MG63 (cell line): Measurements from ENCODE around the gene CALML4. TPM values are rescaled to one million over a fixed set of nuclear protein-coding genes. Genes with fewer than 3 reads are reported as not detected.
A peak's percentile ranks its signal among the peaks of the same experiment; 100 is the strongest.

Source experiments
- DNase-seq: peaks from one replicate; pipeline ENCODE4 v3.0.0-alpha.2; 2020
- H3K27me3 ChIP-seq: fragments of 250-450 bp; sonication (Bioruptor Pico); 2 replicates; pipeline ENCODE4 v1.5.1; 2020; ENCODE audit warnings: mild to moderate bottlenecking, moderate library complexity
- H3K36me3 ChIP-seq: fragments of 250-450 bp; sonication (Bioruptor Pico); 2 replicates; pipeline ENCODE4 v1.5.1; 2020; ENCODE audit warnings: mild to moderate bottlenecking, moderate library complexity
- H3K4me3 ChIP-seq: fragments of 250-450 bp; sonication (Bioruptor Pico); 2 replicates; pipeline ENCODE4 v1.5.1; 2020; ENCODE audit warnings: mild to moderate bottlenecking, moderate library complexity
- H3K9me3 ChIP-seq: fragments of 250-450 bp; sonication (Bioruptor Pico); 2 replicates; pipeline ENCODE4 v1.5.1; 2020; ENCODE audit warnings: mild to moderate bottlenecking, moderate library complexity
- total RNA-seq: library from RNA; depleted of rRNA; stranded (reverse); fragments of >200 nt; shearing (Covaris generic); gene quantifications from 2 replicates; pipeline ENCODE4 v1.2.3, GENCODE V29; 2014; ENCODE audit warnings: low replicate concordance; rRNA removed

CALML4 gene
- total RNA-seq, 1 experiment from 2014 or later = 0.82 TPM

GRCh38 chr15:68150187-68150586 lies 54.9 kb downstream of the CALML4 start:
- peaks cover 16% of the 10 kb centered on the region for H3K36me3 ChIP-seq
- no peak for DNase-seq
- H3K27me3 ChIP-seq = no peaks in the 10 kb centered on the region
- no peaks in the 10 kb centered on the region for H3K9me3 ChIP-seq
- H3K4me3 ChIP-seq = no peak overlapping the region

DNA sequence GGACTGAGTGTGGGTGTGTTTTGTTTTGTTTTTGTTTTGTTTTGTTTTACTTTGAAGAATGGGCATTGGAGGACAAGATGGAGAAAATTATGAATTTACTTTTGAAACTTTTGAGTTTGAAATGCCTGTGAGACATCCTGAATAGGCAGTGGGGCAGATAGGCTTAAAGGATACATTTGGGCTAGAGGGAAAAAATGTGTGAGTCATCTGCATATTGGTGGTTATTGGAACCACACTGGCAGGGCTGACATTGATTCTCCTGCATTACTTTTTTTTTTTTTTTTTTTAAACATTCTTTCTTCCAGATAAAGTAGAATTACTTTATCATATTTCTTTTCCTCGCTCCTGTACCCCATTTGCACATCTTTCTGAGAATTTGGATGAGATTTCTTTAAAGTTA lies 56.1 kb downstream of the CALML4 start:
- no peak overlapping the region for H3K4me3 ChIP-seq
- H3K36me3 ChIP-seq = peaks cover 16% of the 10 kb centered on the region
- no peaks in the 10 kb centered on the region for H3K9me3 ChIP-seq
- H3K27me3 ChIP-seq = no peaks in the 10 kb centered on the region
- peak; percentile 26 for DNase-seq

DNA sequence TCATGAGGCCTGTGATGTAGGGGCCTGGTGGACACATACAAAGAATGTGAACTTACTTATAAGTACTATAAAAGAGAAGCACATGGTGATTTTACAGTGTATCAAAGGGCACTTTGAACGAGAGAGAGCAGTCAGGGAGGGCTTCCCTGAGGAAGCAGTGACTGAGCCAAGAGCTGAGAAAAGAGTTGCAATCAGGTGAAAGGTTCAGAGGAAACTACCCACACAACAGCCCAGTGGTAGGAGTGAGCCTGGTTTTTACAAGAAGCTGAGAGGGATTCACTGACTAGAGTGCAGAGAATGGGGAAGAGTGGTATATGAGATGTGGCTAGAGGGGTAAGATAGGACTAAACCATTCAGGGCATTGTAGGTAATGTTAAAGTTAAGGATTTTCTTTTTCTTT lies 57.1 kb downstream of the CALML4 start:
- Histone ChIP-seq H3K36me3 (peaks cover 13% of the 10 kb centered on the region), H3K9me3 (no peaks in the 10 kb centered on the region), H3K27me3 (no peaks in the 10 kb centered on the region), H3K4me3 (no peak overlapping the region)
- DNase-seq = no peak

- Histone ChIP-seq H3K4me3 (no peak overlapping the region), H3K27me3 (no peaks in the 10 kb centered on the region), H3K9me3 (no peaks in the 10 kb centered on the region), H3K36me3 (peaks cover 13% of the 10 kb centered on the region)
- DNase-seq = no peak
Observed at GRCh38 chr15:68145706-68146105, 59.4 kb downstream of the CALML4 start.

GRCh38 chr15:68143785-68144184 lies 61.3 kb downstream of the CALML4 start:
- H3K36me3 ChIP-seq = peaks cover 16% of the 10 kb centered on the region
- DNase-seq = no peak
- no peaks in the 10 kb centered on the region for H3K9me3 ChIP-seq
- H3K27me3 ChIP-seq = no peaks in the 10 kb centered on the region
- H3K4me3 ChIP-seq = no peak overlapping the region

DNA sequence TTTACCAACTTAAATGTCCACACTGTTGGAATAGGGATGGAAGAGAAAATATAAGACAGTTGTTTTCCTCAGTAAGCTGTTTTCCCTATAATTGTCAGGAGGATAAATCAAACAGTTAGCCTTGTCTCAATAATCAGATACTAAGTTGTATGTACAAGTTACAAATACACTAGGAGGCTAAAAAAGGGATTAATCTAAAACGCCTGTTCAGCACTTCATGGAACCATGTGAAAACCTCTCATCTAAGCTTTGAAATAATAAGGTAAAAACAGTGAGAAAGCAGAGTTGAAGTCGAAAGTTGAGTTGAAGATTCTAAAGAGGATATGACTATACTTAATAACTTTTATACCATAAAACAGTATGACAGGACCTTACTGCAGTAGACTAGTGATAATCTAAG lies 62.0 kb downstream of the CALML4 start:
- DNase-seq = no peak
- H3K9me3 ChIP-seq = no peaks in the 10 kb centered on the region
- peaks cover 16% of the 10 kb centered on the region for H3K36me3 ChIP-seq

More for the DNA sequence above, 62.0 kb downstream of the CALML4 start:
- Histone ChIP-seq H3K27me3 (no peaks in the 10 kb centered on the region), H3K4me3 (no peak overlapping the region)

Other genes starting within 250 kb of the CALML4 start
- 7.6 and 30.4 TPM in 2 replicates for gene PIAS1, start 151.0 kb downstream of the CALML4 start, total RNA-seq
- gene CLN6, start 24.4 kb upstream of the CALML4 start, total RNA-seq = 29.5 and 38.8 TPM in 2 replicates
- gene FEM1B, start 72.4 kb upstream of the CALML4 start, total RNA-seq = 35.2 and 41.3 TPM in 2 replicates
- gene ITGA11, start 226.8 kb upstream of the CALML4 start, total RNA-seq = 41.0 and 63.4 TPM in 2 replicates